ENCODE data around the gene CCND2. TPM values are rescaled to one million over a fixed set of nuclear protein-coding genes. Genes with fewer than 3 reads are reported as not detected.

The CCND2 gene
- total and polyA plus RNA-seq, 2 experiments from 2014 or later, result 75.6 to 224 TPM

- TF ChIP-seq ZNF462 (CRISPR knock-in tag; IDR thresholded peaks at IDR 0.05) (no peak), REST (IDR thresholded peaks at IDR 0.05; ENCODE audit: unreplicated experiment) (no peak), ZNF331 (CRISPR knock-in tag; IDR thresholded peaks at IDR 0.05; ENCODE audit: low read depth) (no peak), ZNF114 (CRISPR knock-in tag; IDR thresholded peaks at IDR 0.05) (no peak), EZH2 (IDR thresholded peaks at IDR 0.05; ENCODE audit: low read depth, unreplicated experiment) (no peak), CREB1 (CRISPR knock-in tag; IDR thresholded peaks at IDR 0.05; ENCODE audit: low read depth) (no peak)
Observed at GRCh38 chr12:4322726-4323125, 49.2 kb downstream of the CCND2 start (continued).

Other genes with a start within 250 kb of the CCND2 start
- 10.4 and 17.0 TPM in 2 replicates for gene TIGAR, start 47.5 kb downstream of the CCND2 start, total RNA-seq (2014; rRNA removed; shearing (Covaris generic))
- gene TIGAR, start 47.5 kb downstream of the CCND2 start, polyA plus RNA-seq (2016; fragmentation: Nextera tagmentation; extraction: Ambion mirVana), result 9.3 and 13.3 TPM in 2 replicates
- gene FGF23, start 106.0 kb downstream of the CCND2 start, total RNA-seq (2014; rRNA removed; shearing (Covaris generic)), result 0.23 and 0.56 TPM in 2 replicates
- 0.19 and 0.44 TPM in 2 replicates for gene FGF23, start 106.0 kb downstream of the CCND2 start, polyA plus RNA-seq (2016; fragmentation: Nextera tagmentation; extraction: Ambion mirVana)
- gene FGF6, start 172.1 kb downstream of the CCND2 start, total RNA-seq (2014; rRNA removed; shearing (Covaris generic)), result not detected in 2 replicates
- gene FGF6, start 172.1 kb downstream of the CCND2 start, polyA plus RNA-seq (2016; fragmentation: Nextera tagmentation; extraction: Ambion mirVana), result not detected in 2 replicates